HCT116 (cell line): ENCODE measurements around the gene MTRFR. TPM values are rescaled to one million over a fixed set of nuclear protein-coding genes. Genes with fewer than 3 reads are reported as not detected.

Source experiments
- ATAC-seq: fragments of 200-7000 bp; cut with Tn5 transposase; 2 replicates; pipeline ENCODE4 v1.9.1; 2020; ENCODE audit warnings: mild to moderate bottlenecking, moderate library complexity
- BruUV-seq: library from RNA; stranded (reverse); fragments of 400-500 nt; replicated peaks from 2 replicates; lab custom pipeline; 2021; lab: Mats Ljungman, UMichigan
- CTCF ChIA-PET: fragments of 300-600 bp; sonication (Branson Sonifier 250); formaldehyde crosslinking; loops from one replicate; lab custom pipeline; 2021; ENCODE audit warnings: antibody characterized with exemption; lab: Charles Lee
- POLR2A ChIA-PET: fragments of 300-600, 350-600 bp; sonication (Branson Sonifier 250); formaldehyde crosslinking; loops from one replicate; lab custom pipeline; 2021; ENCODE audit warnings: antibody characterized with exemption; lab: Charles Lee
- RAD21 ChIA-PET, 2 experiments: fragments of 300-600 bp; sonication (Branson Sonifier 250); formaldehyde crosslinking; loops; one replicate each; lab custom pipeline; 2023; ENCODE audit warnings: low total read pairs in 2 of 2; ENCODE audit not compliant: uncharacterized antibody in 2 of 2, unreplicated experiment in 2 of 2, low non-redundant PET in 1 of 2; lab: Charles Lee
- DNase-seq: peaks from one replicate; pipeline ENCODE4 v3.0.0-alpha.2; 2010; ENCODE audit warnings: low read depth, low spot score
- H2AFZ ChIP-seq: fragments of 200-600 bp; shearing (Covaris generic), sonication (generic); 2 replicates; pipeline ENCODE4 v1.6.1; 2017; ENCODE audit warnings: low read depth, mixed run types, mixed read lengths, antibody characterized with exemption, low read length; ENCODE audit not compliant: poor library complexity, severe bottlenecking
- H3K27ac ChIP-seq: 2 replicates; pipeline ENCODE4 v1.5.1; 2012; ENCODE audit warnings: low read depth, low read length
- H3K27me3 ChIP-seq: fragments of 200-600 bp; sonication (generic); 2 replicates; pipeline ENCODE4 v1.6.1; 2016; ENCODE audit warnings: mixed run types, low read length, mixed read lengths; ENCODE audit not compliant: insufficient read depth
- H3K36me3 ChIP-seq, 2 experiments: fragments of 200-500 bp in 1 of 2; fragments of 200-600 bp in 1 of 2; sonication (Bioruptor generic) in 1 of 2; sonication (generic) in 1 of 2; 2 replicates each; pipeline versions ENCODE4 v1.5.1 to v1.6.1; 2014 to 2016; ENCODE audit warnings: low read length in 2 of 2, inconsistent platforms in 1 of 2, mixed read lengths in 1 of 2, mixed run types in 1 of 2; ENCODE audit not compliant: insufficient read depth in 2 of 2, control insufficient read depth in 1 of 2
- H3K4me1 ChIP-seq, 2 experiments: fragments of 200-600 bp in 1 of 2; sonication (generic) in 1 of 2; 2 replicates each; pipeline versions ENCODE4 v1.5.1 to v1.6.1; 2012 to 2017; ENCODE audit warnings: low read length in 2 of 2, inconsistent platforms in 1 of 2, mild to moderate bottlenecking in 1 of 2, mixed read lengths in 1 of 2, mixed run types in 1 of 2, moderate library complexity in 1 of 2; ENCODE audit not compliant: insufficient read depth in 2 of 2, control insufficient read depth in 1 of 2
- H3K4me2 ChIP-seq: fragments of 200-600 bp; sonication (generic); 2 replicates; pipeline ENCODE4 v1.6.1; 2017; ENCODE audit warnings: mixed run types, low read length, mixed read lengths
- H3K4me3 ChIP-seq, 2 experiments: fragments of 200-600 bp in 1 of 2; sonication (generic) in 1 of 2; replicated peaks in 1 of 2; 2 replicates each; pipeline ENCODE4 v1.5.1; 2011 to 2016; ENCODE audit warnings: low read length in 2 of 2, control low read depth in 1 of 2, low read depth in 1 of 2, mild to moderate bottlenecking in 1 of 2, mixed read lengths in 1 of 2, mixed run types in 1 of 2
- H3K79me2 ChIP-seq: fragments of 200-600 bp; sonication (generic); 2 replicates; pipeline ENCODE4 v1.6.1; 2017; ENCODE audit warnings: mild to moderate bottlenecking, mixed run types, low read length, moderate library complexity, mixed read lengths; ENCODE audit not compliant: insufficient read depth
- H3K9ac ChIP-seq: fragments of 200-600 bp; sonication (generic); 2 replicates; pipeline ENCODE4 v1.6.1; 2016; ENCODE audit warnings: low read length, mixed read lengths
- H3K9me2 ChIP-seq: fragments of 200-600 bp; sonication (generic), shearing (Covaris generic); 2 replicates; pipeline ENCODE4 v1.6.1; 2017; ENCODE audit warnings: mixed run types, mild to moderate bottlenecking, moderate library complexity; ENCODE audit not compliant: insufficient read depth
- H3K9me3 ChIP-seq, 2 experiments: fragments of 200-500 bp in 1 of 2; fragments of 200-600 bp in 1 of 2; sonication (Bioruptor generic) in 1 of 2; sonication (generic) in 1 of 2; 2 replicates each; pipeline ENCODE4 v1.6.1; 2014 to 2017; ENCODE audit warnings: low read length in 2 of 2, mixed read lengths in 2 of 2, inconsistent platforms in 1 of 2, low read depth in 1 of 2, mild to moderate bottlenecking in 1 of 2, mixed run types in 1 of 2, moderate library complexity in 1 of 2; ENCODE audit not compliant: control insufficient read depth in 1 of 2, insufficient read depth in 1 of 2
- H4K20me1 ChIP-seq: fragments of 200-600 bp; sonication (generic), shearing (Covaris generic); 2 replicates; pipeline ENCODE4 v1.6.1; 2017; ENCODE audit warnings: mixed run types, mild to moderate bottlenecking, moderate library complexity; ENCODE audit not compliant: insufficient read depth
- ATF3 ChIP-seq: IDR thresholded peaks from 2 replicates; pipeline ENCODE4 v1.6.1; 2012
- CBX3 ChIP-seq: IDR thresholded peaks from 2 replicates; pipeline ENCODE4 v1.6.1; 2012; ENCODE audit warnings: low read depth
- CEBPB ChIP-seq: IDR thresholded peaks from 2 replicates; pipeline ENCODE4 v1.6.1; 2012; ENCODE audit warnings: low read depth
- EGR1 ChIP-seq: IDR thresholded peaks from 2 replicates; pipeline ENCODE4 v1.6.1; 2012; ENCODE audit warnings: low read depth
- ELF1 ChIP-seq: IDR thresholded peaks from 2 replicates; pipeline ENCODE4 v1.6.1; 2012; ENCODE audit warnings: low read depth, borderline replicate concordance
- EZH2 ChIP-seq: fragments of 200-600 bp; sonication (generic); IDR thresholded peaks from 2 replicates; pipeline ENCODE4 v1.6.1; 2017; ENCODE audit warnings: antibody characterized with exemption, mixed run types
- EZH2phosphoT487 ChIP-seq: fragments of 200-600 bp; IDR thresholded peaks from 2 replicates; pipeline ENCODE4 v1.6.1; 2018; ENCODE audit warnings: antibody characterized with exemption, borderline replicate concordance
- JUND ChIP-seq: IDR thresholded peaks from 2 replicates; pipeline ENCODE4 v1.6.1; 2012
- MAX ChIP-seq: IDR thresholded peaks from 2 replicates; pipeline ENCODE4 v1.6.1; 2012
- POLR2AphosphoS5 ChIP-seq: IDR thresholded peaks from 2 replicates; pipeline ENCODE4 v1.6.1; 2011; ENCODE audit warnings: mild to moderate bottlenecking, low read depth, low read length, moderate library complexity
- RAD21 ChIP-seq: IDR thresholded peaks from 2 replicates; pipeline ENCODE4 v1.6.1; 2012; ENCODE audit warnings: low read depth, mild to moderate bottlenecking
- SIN3A ChIP-seq: IDR thresholded peaks from 2 replicates; pipeline ENCODE4 v1.6.1; 2012; ENCODE audit warnings: low read depth
- SRF ChIP-seq: IDR thresholded peaks from 2 replicates; pipeline ENCODE4 v1.6.1; 2012; ENCODE audit warnings: low read depth
- TCF7L2 ChIP-seq: IDR thresholded peaks from 2 replicates; pipeline ENCODE4 v1.7.0; 2011; ENCODE audit warnings: borderline replicate concordance, inconsistent platforms; ENCODE audit not compliant: insufficient read depth, insufficient read length; ENCODE audit errors: extremely low read depth
- YY1 ChIP-seq: IDR thresholded peaks from 2 replicates; pipeline ENCODE4 v1.6.1; 2011; ENCODE audit warnings: low read length, low read depth, moderate library complexity, mild to moderate bottlenecking; ENCODE audit not compliant: insufficient replicate concordance; ENCODE audit errors: extremely low read depth
- ZFX ChIP-seq: fragments of 450-650 bp; IDR thresholded peaks from 2 replicates; pipeline ENCODE4 v1.6.1; 2017
- ZNF274 ChIP-seq: fragments of 200-500 bp; sonication (Bioruptor generic); IDR thresholded peaks from 2 replicates; pipeline ENCODE4 v1.6.1; 2014; ENCODE audit warnings: mild to moderate bottlenecking, low read depth, low read length, inconsistent platforms
- intact Hi-C: fragments of 100-400 bp; cut with micrococcal nuclease; formaldehyde crosslinking; loops from 2 replicates; pipeline ENCODE4 v1.10.0; 2022
- total RNA-seq: library from RNA; stranded (reverse); gene quantifications from one replicate; pipeline ENCODE4 v1.2.1, GENCODE V29; 2021; ENCODE audit not compliant: unreplicated experiment
- TF ChIP-seq, protein P1 (sequence below), 3 experiments: fragments of 200-600 bp in 1 of 3; sonication (generic) in 1 of 3; IDR thresholded peaks in 2 of 3; conservative IDR thresholded peaks in 1 of 3; 2 replicates each; pipeline ENCODE4 v1.5.1; 2012 to 2017; ENCODE audit warnings: low read depth in 2 of 3, low read length in 2 of 3, antibody characterized with exemption in 1 of 3, borderline replicate concordance in 1 of 3, control low read depth in 1 of 3, mild to moderate bottlenecking in 1 of 3, mixed read lengths in 1 of 3, mixed run types in 1 of 3, moderate library complexity in 1 of 3; ENCODE audit not compliant: insufficient read depth in 1 of 3
- TF ChIP-seq, protein P2 (sequence below): IDR thresholded peaks from 2 replicates; pipeline ENCODE4 v1.6.1; 2012; ENCODE audit warnings: low read depth

MTRFR gene
- total RNA-seq, 1 experiment from 2014 or later, result 27.0 TPM

GRCh38 chr12:123238330-123238682 lies 5.1 kb downstream of the MTRFR start:
- H3K36me3 ChIP-seq, result no peaks in the 10 kb centered on the region
- no peak overlapping the region for H3K9ac ChIP-seq
- peaks cover 5 to 12% of the 10 kb centered on the region in 2 experiments; a peak in 2 of 4 replicates for H3K4me1 ChIP-seq
- TF ChIP-seq EZH2phosphoT487, result no peak
- TF ChIP-seq MAX, result no peak
- no peak for TF ChIP-seq ELF1
- TF ChIP-seq JUND, result no peak
- TF ChIP-seq YY1, result no peak
- no peak for TF ChIP-seq CEBPB
- TF ChIP-seq, protein P1, sequence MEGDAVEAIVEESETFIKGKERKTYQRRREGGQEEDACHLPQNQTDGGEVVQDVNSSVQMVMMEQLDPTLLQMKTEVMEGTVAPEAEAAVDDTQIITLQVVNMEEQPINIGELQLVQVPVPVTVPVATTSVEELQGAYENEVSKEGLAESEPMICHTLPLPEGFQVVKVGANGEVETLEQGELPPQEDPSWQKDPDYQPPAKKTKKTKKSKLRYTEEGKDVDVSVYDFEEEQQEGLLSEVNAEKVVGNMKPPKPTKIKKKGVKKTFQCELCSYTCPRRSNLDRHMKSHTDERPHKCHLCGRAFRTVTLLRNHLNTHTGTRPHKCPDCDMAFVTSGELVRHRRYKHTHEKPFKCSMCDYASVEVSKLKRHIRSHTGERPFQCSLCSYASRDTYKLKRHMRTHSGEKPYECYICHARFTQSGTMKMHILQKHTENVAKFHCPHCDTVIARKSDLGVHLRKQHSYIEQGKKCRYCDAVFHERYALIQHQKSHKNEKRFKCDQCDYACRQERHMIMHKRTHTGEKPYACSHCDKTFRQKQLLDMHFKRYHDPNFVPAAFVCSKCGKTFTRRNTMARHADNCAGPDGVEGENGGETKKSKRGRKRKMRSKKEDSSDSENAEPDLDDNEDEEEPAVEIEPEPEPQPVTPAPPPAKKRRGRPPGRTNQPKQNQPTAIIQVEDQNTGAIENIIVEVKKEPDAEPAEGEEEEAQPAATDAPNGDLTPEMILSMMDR (IDR thresholded peaks at IDR 0.05 in 2 of 3, conservative IDR thresholded peaks at IDR 0.05 in 1 of 3; ENCODE audit: borderline replicate concordance in 1 of 3, insufficient read depth in 1 of 3, low read depth in 2 of 3, low read length in 2 of 3), result no peak
- no peak for TF ChIP-seq POLR2AphosphoS5
- no peak for TF ChIP-seq EGR1
- TF ChIP-seq RAD21, result no peak
- TF ChIP-seq SRF, result no peak
- no peak for TF ChIP-seq SIN3A
- TF ChIP-seq ZFX, result no peak
- TF ChIP-seq EZH2, result no peak
- TF ChIP-seq ATF3, result no peak
- TF ChIP-seq CBX3, result no peak
- no peak for TF ChIP-seq ZNF274
- TF ChIP-seq, protein P2, sequence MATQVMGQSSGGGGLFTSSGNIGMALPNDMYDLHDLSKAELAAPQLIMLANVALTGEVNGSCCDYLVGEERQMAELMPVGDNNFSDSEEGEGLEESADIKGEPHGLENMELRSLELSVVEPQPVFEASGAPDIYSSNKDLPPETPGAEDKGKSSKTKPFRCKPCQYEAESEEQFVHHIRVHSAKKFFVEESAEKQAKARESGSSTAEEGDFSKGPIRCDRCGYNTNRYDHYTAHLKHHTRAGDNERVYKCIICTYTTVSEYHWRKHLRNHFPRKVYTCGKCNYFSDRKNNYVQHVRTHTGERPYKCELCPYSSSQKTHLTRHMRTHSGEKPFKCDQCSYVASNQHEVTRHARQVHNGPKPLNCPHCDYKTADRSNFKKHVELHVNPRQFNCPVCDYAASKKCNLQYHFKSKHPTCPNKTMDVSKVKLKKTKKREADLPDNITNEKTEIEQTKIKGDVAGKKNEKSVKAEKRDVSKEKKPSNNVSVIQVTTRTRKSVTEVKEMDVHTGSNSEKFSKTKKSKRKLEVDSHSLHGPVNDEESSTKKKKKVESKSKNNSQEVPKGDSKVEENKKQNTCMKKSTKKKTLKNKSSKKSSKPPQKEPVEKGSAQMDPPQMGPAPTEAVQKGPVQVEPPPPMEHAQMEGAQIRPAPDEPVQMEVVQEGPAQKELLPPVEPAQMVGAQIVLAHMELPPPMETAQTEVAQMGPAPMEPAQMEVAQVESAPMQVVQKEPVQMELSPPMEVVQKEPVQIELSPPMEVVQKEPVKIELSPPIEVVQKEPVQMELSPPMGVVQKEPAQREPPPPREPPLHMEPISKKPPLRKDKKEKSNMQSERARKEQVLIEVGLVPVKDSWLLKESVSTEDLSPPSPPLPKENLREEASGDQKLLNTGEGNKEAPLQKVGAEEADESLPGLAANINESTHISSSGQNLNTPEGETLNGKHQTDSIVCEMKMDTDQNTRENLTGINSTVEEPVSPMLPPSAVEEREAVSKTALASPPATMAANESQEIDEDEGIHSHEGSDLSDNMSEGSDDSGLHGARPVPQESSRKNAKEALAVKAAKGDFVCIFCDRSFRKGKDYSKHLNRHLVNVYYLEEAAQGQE, result no peak
- no peak for TF ChIP-seq TCF7L2
- ChIA-PET POLR2A (interaction anchor here (0.7 to 1.8 kb wide), 3 partner anchors 12 to 350 kb away, joined by 3 to 6 read pairs (median 5); no protein-coding TSS in a partner anchor), CTCF (interaction anchor here (0.6 to 3.7 kb wide), 21 partner anchors 9 to 445 kb away, joined by 3 to 60 read pairs (median 3); partner anchors contain the start of genes ABCB9 and OGFOD2), RAD21 (interaction anchor here (0.8 to 2.3 kb wide), 3 partner anchors 195 to 264 kb away, joined by 3 to 16 read pairs (median 16); partner anchors contain the start of gene OGFOD2 (in 1 of the 2))
- no TSS peak for BruUV-seq
- H4K20me1 ChIP-seq, result no peaks in the 10 kb centered on the region; the same call in 1 of the 2 replicates
- H3K4me2 ChIP-seq, result no peak overlapping the region
- peaks cover 74% of the 10 kb centered on the region for H3K79me2 ChIP-seq
- no peak overlapping the region for H2AFZ ChIP-seq
- ATAC-seq, result no peak
- no peak for DNase-seq
- intact Hi-C loops, result loop anchor here (1.0 to 5.0 kb wide), 3 partner anchors 195 to 356 kb away; no protein-coding TSS in a partner anchor
- H3K27me3 ChIP-seq, result no peaks in the 10 kb centered on the region
- no peak overlapping the region for H3K4me3 ChIP-seq
- H3K9me2 ChIP-seq, result no peaks in the 10 kb centered on the region
- no peak overlapping the region for H3K27ac ChIP-seq
- H3K9me3 ChIP-seq, result no peaks in the 10 kb centered on the region
